Measurements from ENCODE around the gene ACOX3.

DNA sequence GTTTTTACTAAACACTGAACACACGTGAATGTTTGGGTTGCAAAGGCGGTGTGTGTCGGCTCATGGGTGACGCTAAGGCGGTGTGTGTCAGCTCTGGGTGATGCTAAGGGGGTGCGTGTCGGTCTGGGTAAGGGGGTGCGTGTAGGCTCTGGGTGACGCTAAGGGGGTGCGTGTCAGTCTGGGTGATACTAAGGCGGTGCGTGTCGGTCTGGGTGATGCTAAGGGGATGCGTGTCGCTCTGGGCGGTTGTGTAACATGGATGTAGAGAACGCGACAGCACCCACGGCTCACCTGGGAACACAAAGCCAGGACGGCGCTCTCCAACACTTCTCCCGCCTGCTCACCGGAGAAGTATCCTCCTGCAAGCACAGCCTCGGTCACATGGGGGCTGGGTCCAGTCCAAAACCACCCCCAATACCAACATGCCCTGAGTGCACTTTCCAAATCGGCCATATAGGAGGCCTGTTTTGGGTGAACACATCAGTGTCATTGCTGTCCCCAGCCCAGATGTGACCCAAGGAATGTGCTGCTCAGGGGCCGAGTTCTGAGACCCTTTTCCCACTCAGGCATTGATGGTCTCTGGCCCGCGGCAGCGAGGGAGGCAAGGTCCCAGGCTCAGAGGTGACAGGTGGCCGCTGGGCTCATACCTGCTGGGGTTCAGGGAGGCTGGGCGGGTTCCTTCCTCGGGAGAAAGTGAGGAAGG, 67.1 kb downstream of the ACOX3 start:
- TF ChIP-seq CTCF (conservative IDR thresholded peaks at IDR 0.05; ENCODE audit: low read length) (no peak), EZH2phosphoT487 (IDR thresholded peaks at IDR 0.05; ENCODE audit: borderline replicate concordance) (no peak)
